NCI-H1417 (cell line): ENCODE results near the gene SVOP.

Source experiments
- DNase-seq, 3 experiments: peaks; one replicate each; lab custom pipeline; 2025; lab: John Stamatoyannopoulos, UW

SVOP gene

GRCh38 chr12:108930756-108931155, 90.1 kb downstream of the SVOP start:
- DNase-seq = no peak

GRCh38 chr12:108930155-108930554, 90.7 kb downstream of the SVOP start:
- no peak for DNase-seq

- no peak for DNase-seq
Measured at GRCh38 chr12:108928695-108929094, 92.2 kb downstream of the SVOP start.

GRCh38 chr12:108922918-108923317, 98.0 kb downstream of the SVOP start:
- no peak for DNase-seq

GRCh38 chr12:108921946-108922345, 98.9 kb downstream of the SVOP start:
- DNase-seq = no peak

GRCh38 chr12:108918960-108919642, 101.8 kb downstream of the SVOP start:
- DNase-seq = no peak

GRCh38 chr12:108918206-108918605, 102.7 kb downstream of the SVOP start:
- no peak for DNase-seq

- no peak for DNase-seq
Measured at GRCh38 chr12:108916336-108916735, 104.5 kb downstream of the SVOP start.

GRCh38 chr12:108915632-108916133, 105.2 kb downstream of the SVOP start:
- DNase-seq = no peak

GRCh38 chr12:108914121-108914531, 106.7 kb downstream of the SVOP start:
- DNase-seq = no peak

GRCh38 chr12:108912361-108912760, 108.5 kb downstream of the SVOP start:
- no peak for DNase-seq

GRCh38 chr12:108911915-108912314, 109.0 kb downstream of the SVOP start:
- no peak for DNase-seq

- no peak for DNase-seq
Measured at GRCh38 chr12:108910336-108910735, 110.5 kb downstream of the SVOP start.

- no peak for DNase-seq
Measured at GRCh38 chr12:108907839-108908351, 113.0 kb downstream of the SVOP start.

- no peak for DNase-seq
Measured at GRCh38 chr12:108906971-108907370, 113.9 kb downstream of the SVOP start.

- no peak for DNase-seq
Measured at GRCh38 chr12:108905725-108906124, 115.1 kb downstream of the SVOP start.

- DNase-seq = no peak
Measured at GRCh38 chr12:108899145-108899544, 121.7 kb downstream of the SVOP start.

GRCh38 chr12:108896817-108897216, 124.1 kb downstream of the SVOP start:
- no peak for DNase-seq

GRCh38 chr12:108896336-108896735, 124.5 kb downstream of the SVOP start:
- DNase-seq = no peak

GRCh38 chr12:108895220-108895802, 125.6 kb downstream of the SVOP start:
- DNase-seq = no peak

GRCh38 chr12:108890208-108890607, 130.7 kb downstream of the SVOP start:
- DNase-seq = no peak

GRCh38 chr12:108888031-108888430, 132.8 kb downstream of the SVOP start:
- no peak for DNase-seq

GRCh38 chr12:108886873-108887629, 133.8 kb downstream of the SVOP start:
- DNase-seq = no peak
